Measurements from ENCODE around the gene RAD51B.

Gene RAD51B

GRCh38 chr14:68246074-68246785 is 426.7 kb downstream of the RAD51B start:
- TF ChIP-seq CTCF (IDR thresholded peaks at IDR 0.05; ENCODE audit: insufficient read depth, low read depth, low read length, missing control alignments): no peak
- no peak for DNase-seq (ENCODE audit: low read depth)
- H3K4me3 ChIP-seq (ENCODE audit: low read depth, low read length): no peak overlapping the region

GRCh38 chr14:68246786-68247105 is 427.2 kb downstream of the RAD51B start:
- no peak for DNase-seq (ENCODE audit: low read depth)
- no peak for TF ChIP-seq CTCF (IDR thresholded peaks at IDR 0.05; ENCODE audit: insufficient read depth, low read depth, low read length, missing control alignments)
- no peak overlapping the region for H3K4me3 ChIP-seq (ENCODE audit: low read depth, low read length)

GRCh38 chr14:68247274-68247673 is 427.7 kb downstream of the RAD51B start:
- H3K4me3 ChIP-seq (ENCODE audit: low read depth, low read length): no peak overlapping the region
- no peak for TF ChIP-seq CTCF (IDR thresholded peaks at IDR 0.05; ENCODE audit: insufficient read depth, low read depth, low read length, missing control alignments)
- DNase-seq (ENCODE audit: low read depth): peak; percentile 49

- no peak for DNase-seq (ENCODE audit: low read depth)
- no peak for TF ChIP-seq CTCF (IDR thresholded peaks at IDR 0.05; ENCODE audit: insufficient read depth, low read depth, low read length, missing control alignments)
- H3K4me3 ChIP-seq (ENCODE audit: low read depth, low read length): no peak overlapping the region
Observed at GRCh38 chr14:68247676-68248268, 428.2 kb downstream of the RAD51B start.

- peak; percentile 45 for TF ChIP-seq CTCF (IDR thresholded peaks at IDR 0.05; ENCODE audit: insufficient read depth, low read depth, low read length, missing control alignments)
- peak; percentile 81 for DNase-seq (ENCODE audit: low read depth)
Observed at GRCh38 chr14:68248481-68249255, 429.1 kb downstream of the RAD51B start.

GRCh38 chr14:68249661-68250451 is 430.3 kb downstream of the RAD51B start:
- H3K4me3 ChIP-seq (ENCODE audit: low read depth, low read length): no peak overlapping the region
- DNase-seq (ENCODE audit: low read depth): no peak
- no peak for TF ChIP-seq CTCF (IDR thresholded peaks at IDR 0.05; ENCODE audit: insufficient read depth, low read depth, low read length, missing control alignments)

More at GRCh38 chr14:68248481-68249255, 429.1 kb downstream of the RAD51B start:
- H3K4me3 ChIP-seq (ENCODE audit: low read depth, low read length): no peak overlapping the region

All from GM12865 (cell line).